ENCODE data around the gene OR51M1. TPM values are rescaled to one million over a fixed set of nuclear protein-coding genes. Genes with fewer than 3 reads are reported as not detected.

The OR51M1 gene, protein sequence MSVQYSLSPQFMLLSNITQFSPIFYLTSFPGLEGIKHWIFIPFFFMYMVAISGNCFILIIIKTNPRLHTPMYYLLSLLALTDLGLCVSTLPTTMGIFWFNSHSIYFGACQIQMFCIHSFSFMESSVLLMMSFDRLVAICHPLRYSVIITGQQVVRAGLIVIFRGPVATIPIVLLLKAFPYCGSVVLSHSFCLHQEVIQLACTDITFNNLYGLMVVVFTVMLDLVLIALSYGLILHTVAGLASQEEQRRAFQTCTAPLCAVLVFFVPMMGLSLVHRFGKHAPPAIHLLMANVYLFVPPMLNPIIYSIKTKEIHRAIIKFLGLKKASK
- total RNA-seq (2022; extraction: Qiagen RNA extraction; ENCODE audit: low read depth): not detected in 5 replicates

DNA sequence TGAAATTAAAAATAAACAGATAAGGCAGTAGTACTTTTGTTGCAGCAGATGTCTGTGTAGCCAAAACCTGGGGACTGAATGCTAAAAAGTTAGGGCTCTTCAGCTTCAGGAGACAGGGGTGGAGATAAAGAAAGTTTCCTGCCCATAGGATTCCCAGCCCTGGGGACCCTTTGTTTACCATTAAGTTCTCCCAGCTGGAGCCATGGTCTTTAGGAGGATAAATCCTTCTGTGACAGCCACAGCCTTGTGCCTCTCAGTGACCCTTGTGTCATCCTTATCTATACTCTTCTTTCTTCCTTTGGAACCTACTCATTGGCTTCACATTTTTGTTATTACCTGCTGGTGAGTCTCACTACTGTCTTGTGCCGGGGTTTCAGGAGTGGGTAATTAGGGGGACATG lies at the start of gene OR51M1:
Gene OR51M1 (plus strand): TSS at position 237 of the 400 bp plus-strand sequence. CDS start 5,587 bp downstream, outside the sequence.

DNA sequence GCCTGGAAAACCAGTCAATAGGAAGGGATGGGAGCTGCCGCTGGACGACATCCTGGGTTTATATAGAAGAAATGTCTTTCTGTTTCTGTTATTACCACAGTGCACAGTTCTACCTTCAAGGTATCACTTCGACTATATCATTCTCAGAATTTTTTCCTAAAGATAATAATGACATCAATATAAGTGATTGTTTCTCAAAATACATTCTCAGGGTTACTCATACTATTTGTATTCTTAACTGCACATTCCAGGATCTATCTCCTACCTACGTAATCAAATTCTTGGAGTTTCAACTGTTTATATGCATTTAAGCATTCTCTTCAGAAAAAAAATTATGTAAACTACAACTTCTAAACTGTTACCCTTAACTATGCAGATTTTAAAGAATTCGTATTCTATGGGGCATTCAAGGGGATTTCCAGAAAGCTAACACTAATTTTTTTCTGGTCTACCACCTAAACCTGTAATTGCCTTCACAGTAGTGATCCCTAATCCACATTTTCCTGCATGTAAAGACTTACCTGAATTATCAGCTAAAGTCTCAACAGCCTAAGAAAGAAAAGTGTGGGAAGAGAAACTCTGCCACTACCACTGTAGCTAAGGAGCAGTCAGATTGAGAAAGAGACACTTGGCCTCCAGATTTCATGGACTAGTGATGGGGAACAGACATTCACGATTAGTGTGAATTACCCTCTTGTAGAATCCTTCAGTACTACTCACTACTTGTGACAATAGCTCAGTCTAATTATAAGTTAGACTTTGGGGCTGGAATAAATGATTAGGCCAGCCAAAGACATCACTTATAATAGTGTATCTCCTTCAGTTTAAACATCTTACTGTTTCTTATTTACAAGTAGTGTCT lies 39.9 kb upstream of the OR51M1 start, which contains the start of gene OR51B5:
Gene OR51B5 (minus strand): TSS at position 51 of the 862 bp plus-strand sequence. CDS start 0 bp downstream, at position 51.

DNA sequence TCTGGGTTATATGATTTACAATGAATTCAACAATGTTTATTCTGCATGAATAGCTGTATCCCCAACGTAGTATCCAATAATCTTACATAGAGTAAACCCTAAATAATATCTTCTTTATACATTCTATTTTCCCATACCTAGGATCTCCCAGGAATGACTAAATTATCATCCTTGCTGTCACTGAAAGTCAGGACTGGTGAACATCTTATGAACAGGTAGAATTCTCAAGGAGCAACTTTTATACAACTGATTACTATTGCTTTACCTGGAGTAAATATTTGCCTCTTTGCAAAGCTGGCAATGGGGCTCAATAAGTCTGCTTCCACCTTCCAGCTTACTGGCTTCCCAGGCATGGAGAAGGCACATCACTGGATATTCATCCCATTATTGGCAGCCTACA lies 32.4 kb upstream of the OR51M1 start, which contains the start of gene OR51B6:
Gene OR51B6 (plus strand): TSS at position 301 of the 400 bp plus-strand sequence. CDS start 0 bp downstream, at position 301.

DNA sequence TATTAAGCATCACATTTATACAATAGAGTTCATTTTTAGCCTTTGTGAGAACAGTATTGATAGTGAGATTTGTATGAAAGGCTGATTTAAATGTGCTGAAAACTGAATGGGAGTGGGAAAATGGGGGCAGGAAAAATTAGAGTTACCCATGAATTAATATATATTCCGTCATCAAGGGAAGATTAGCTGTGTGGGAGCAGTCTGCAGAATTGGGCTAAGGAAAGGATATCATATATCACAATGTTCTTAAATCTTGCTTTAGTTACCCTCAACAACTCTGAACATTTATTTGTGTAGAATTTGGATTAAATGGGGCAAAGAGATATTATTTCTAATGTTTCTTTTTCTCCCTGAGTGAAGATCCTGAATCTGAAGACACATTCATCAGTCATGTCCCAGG lies 38.2 kb downstream of the OR51M1 start, which contains the start of gene OR51Q1:
Gene OR51Q1 (plus strand): TSS at position 301 of the 400 bp plus-strand sequence. CDS start 90 bp downstream, at position 391.

DNA sequence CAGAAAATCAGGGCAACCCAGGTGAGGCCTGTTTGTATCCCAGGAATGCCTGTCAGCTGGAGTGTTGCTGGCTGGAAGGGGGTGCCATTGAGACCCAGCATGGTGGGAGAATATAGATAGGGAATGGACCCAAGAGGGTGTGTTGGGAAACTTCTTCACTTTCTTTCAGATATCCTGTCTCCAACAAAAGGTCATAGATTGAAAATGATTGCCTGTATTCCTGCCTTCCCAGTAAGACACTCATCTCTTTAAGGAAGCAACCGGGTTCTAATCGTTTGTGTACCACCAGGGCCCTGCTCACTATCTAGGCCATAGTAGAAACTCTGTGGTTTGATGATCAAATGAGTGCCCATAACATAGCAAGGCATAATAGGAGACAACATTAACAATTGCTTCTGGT lies 57.8 kb downstream of the OR51M1 start, which contains the start of gene OR51I1:
Gene OR51I1 (minus strand): TSS at position 101 of the 400 bp plus-strand sequence. CDS start 0 bp downstream, at position 101.

Other genes starting within 250 kb of the OR51M1 start
- gene OR52A5, start 245.5 kb upstream of the OR51M1 start, total RNA-seq (2022; extraction: Qiagen RNA extraction; ENCODE audit: low read depth): not detected in 5 replicates
- not detected in 5 replicates for gene OR52A1, start 229.1 kb upstream of the OR51M1 start, total RNA-seq (2022; extraction: Qiagen RNA extraction; ENCODE audit: low read depth)
- gene OR51V1, start 183.1 kb upstream of the OR51M1 start, total RNA-seq (2022; extraction: Qiagen RNA extraction; ENCODE audit: low read depth): not detected in 5 replicates
- gene HBB, start 156.7 kb upstream of the OR51M1 start, total RNA-seq (2022; extraction: Qiagen RNA extraction; ENCODE audit: low read depth): not detected in 5 replicates
- gene HBD, start 149.3 kb upstream of the OR51M1 start, total RNA-seq (2022; extraction: Qiagen RNA extraction; ENCODE audit: low read depth): not detected in 5 replicates
- gene HBG1, start 134.0 kb upstream of the OR51M1 start, total RNA-seq (2022; extraction: Qiagen RNA extraction; ENCODE audit: low read depth): not detected in 5 replicates
- gene HBG2, start 129.0 kb upstream of the OR51M1 start, total RNA-seq (2022; extraction: Qiagen RNA extraction; ENCODE audit: low read depth): not detected in 5 replicates
- 0.53 TPM in 1 of 5 replicates, not detected in the others for gene HBE1, start 113.9 kb upstream of the OR51M1 start, total RNA-seq (2022; extraction: Qiagen RNA extraction; ENCODE audit: low read depth)
- gene OR51B4, start 81.9 kb upstream of the OR51M1 start, total RNA-seq (2022; extraction: Qiagen RNA extraction; ENCODE audit: low read depth): not detected in 5 replicates
- not detected in 5 replicates for gene OR51B2, start 59.5 kb upstream of the OR51M1 start, total RNA-seq (2022; extraction: Qiagen RNA extraction; ENCODE audit: low read depth)
- 0.47 TPM in 1 of 5 replicates, not detected in the others for gene OR51B5, start 40.3 kb upstream of the OR51M1 start, total RNA-seq (2022; extraction: Qiagen RNA extraction; ENCODE audit: low read depth)
- not detected in 5 replicates for gene OR51B6, start 32.3 kb upstream of the OR51M1 start, total RNA-seq (2022; extraction: Qiagen RNA extraction; ENCODE audit: low read depth)
- gene OR51Q1, start 38.3 kb downstream of the OR51M1 start, total RNA-seq (2022; extraction: Qiagen RNA extraction; ENCODE audit: low read depth): not detected in 5 replicates
- gene OR51I1, start 57.7 kb downstream of the OR51M1 start, total RNA-seq (2022; extraction: Qiagen RNA extraction; ENCODE audit: low read depth): not detected in 5 replicates
- gene OR51I2, start 65.5 kb downstream of the OR51M1 start, total RNA-seq (2022; extraction: Qiagen RNA extraction; ENCODE audit: low read depth): not detected in 5 replicates
- not detected in 5 replicates for gene OR52D1, start 104.9 kb downstream of the OR51M1 start, total RNA-seq (2022; extraction: Qiagen RNA extraction; ENCODE audit: low read depth)
- not detected in 5 replicates for gene UBQLN3, start 126.1 kb downstream of the OR51M1 start, total RNA-seq (2022; extraction: Qiagen RNA extraction; ENCODE audit: low read depth)
- 0.09 TPM in 1 of 5 replicates, not detected in the others for gene UBQLNL, start 132.9 kb downstream of the OR51M1 start, total RNA-seq (2022; extraction: Qiagen RNA extraction; ENCODE audit: low read depth)
- not detected in 5 replicates for gene OR52H1, start 164.7 kb downstream of the OR51M1 start, total RNA-seq (2022; extraction: Qiagen RNA extraction; ENCODE audit: low read depth)
- not detected in 5 replicates for gene OR52B6, start 197.1 kb downstream of the OR51M1 start, total RNA-seq (2022; extraction: Qiagen RNA extraction; ENCODE audit: low read depth)
- 9.6 to 15.3 TPM (median 10.6 TPM) in 5 replicates for gene TRIM6, start 212.8 kb downstream of the OR51M1 start, total RNA-seq (2022; extraction: Qiagen RNA extraction; ENCODE audit: low read depth)
- gene TRIM34, start 241.2 kb downstream of the OR51M1 start, total RNA-seq (2022; extraction: Qiagen RNA extraction; ENCODE audit: low read depth): 2.6 to 4.3 TPM (median 3.5 TPM) in 5 replicates

All from A549 treated with ZK216348 at 1 μM for 4 hours (cell line).